Mesothelial cell of epicardium (in vitro differentiated cells): Measurements from ENCODE around the gene ZNF408. TPM values are rescaled to one million over a fixed set of nuclear protein-coding genes. Genes with fewer than 3 reads are reported as not detected.

Source experiments
- DNase-seq, 2 experiments: peaks; one replicate each; pipeline ENCODE4 v3.0.0; 2021; ENCODE audit warnings: low spot score in 2 of 2; ENCODE audit not compliant: unreplicated experiment in 2 of 2
- H3K27ac Mint-ChIP-seq: 2 replicates; pipeline ENCODE4 v1.8.0; 2021; ENCODE audit warnings: mixed read lengths
- H3K27me3 Mint-ChIP-seq: 2 replicates; pipeline ENCODE4 v1.8.0; 2021; ENCODE audit warnings: low read depth, mixed read lengths
- H3K36me3 Mint-ChIP-seq: 2 replicates; pipeline ENCODE4 v1.8.0; 2021; ENCODE audit warnings: mixed read lengths
- H3K4me1 Mint-ChIP-seq: 2 replicates; pipeline ENCODE4 v1.8.0; 2021; ENCODE audit warnings: mixed read lengths
- H3K4me3 Mint-ChIP-seq: 2 replicates; pipeline ENCODE4 v1.8.0; 2021; ENCODE audit warnings: mild to moderate bottlenecking, moderate library complexity, mixed read lengths
- H3K9me3 Mint-ChIP-seq: 2 replicates; pipeline ENCODE4 v1.8.0; 2021; ENCODE audit warnings: mixed read lengths
- total RNA-seq: library from RNA; stranded (reverse); gene quantifications from 3 replicates; pipeline ENCODE4 v1.2.1, GENCODE V29; 2021
- TF ChIP-seq, protein P1 (sequence below): fragments of 200-600 bp; sonication (generic); IDR thresholded peaks from one replicate; pipeline ENCODE4 v1.5.0; 2021; ENCODE audit warnings: antibody characterized with exemption; ENCODE audit not compliant: unreplicated experiment

ZNF408 gene
- total RNA-seq, 1 donor from 2014 or later: 16.2 TPM

DNA sequence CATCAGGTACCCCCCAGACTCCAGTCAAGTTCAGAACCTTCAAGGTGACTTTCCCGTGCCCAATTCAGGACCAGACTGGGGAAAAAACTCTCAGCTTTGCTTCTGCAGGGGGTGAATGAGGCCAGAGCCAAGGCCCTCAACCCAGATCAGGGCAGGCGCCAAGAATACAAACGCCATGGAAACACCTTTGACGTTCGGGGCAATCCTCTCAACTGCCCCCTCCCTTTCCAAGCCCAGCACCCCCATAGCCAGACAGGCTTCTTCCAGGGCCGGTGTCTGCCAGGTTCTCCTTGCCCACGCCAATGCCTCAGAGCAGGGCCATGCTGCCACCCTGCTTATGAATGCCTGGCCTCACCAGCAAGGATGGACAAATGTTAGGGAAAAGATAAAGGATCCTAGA lies 6.2 kb upstream of the ZNF408 start:
- Mint-ChIP-seq H3K9me3 (no peaks in the 10 kb centered on the region), H3K27me3 (no peaks in the 10 kb centered on the region), H3K36me3 (peaks cover 10% of the 10 kb centered on the region), H3K27ac (no peak overlapping the region), H3K4me1 (peaks cover 14% of the 10 kb centered on the region), H3K4me3 (no peak overlapping the region)
- TF ChIP-seq, protein P1, sequence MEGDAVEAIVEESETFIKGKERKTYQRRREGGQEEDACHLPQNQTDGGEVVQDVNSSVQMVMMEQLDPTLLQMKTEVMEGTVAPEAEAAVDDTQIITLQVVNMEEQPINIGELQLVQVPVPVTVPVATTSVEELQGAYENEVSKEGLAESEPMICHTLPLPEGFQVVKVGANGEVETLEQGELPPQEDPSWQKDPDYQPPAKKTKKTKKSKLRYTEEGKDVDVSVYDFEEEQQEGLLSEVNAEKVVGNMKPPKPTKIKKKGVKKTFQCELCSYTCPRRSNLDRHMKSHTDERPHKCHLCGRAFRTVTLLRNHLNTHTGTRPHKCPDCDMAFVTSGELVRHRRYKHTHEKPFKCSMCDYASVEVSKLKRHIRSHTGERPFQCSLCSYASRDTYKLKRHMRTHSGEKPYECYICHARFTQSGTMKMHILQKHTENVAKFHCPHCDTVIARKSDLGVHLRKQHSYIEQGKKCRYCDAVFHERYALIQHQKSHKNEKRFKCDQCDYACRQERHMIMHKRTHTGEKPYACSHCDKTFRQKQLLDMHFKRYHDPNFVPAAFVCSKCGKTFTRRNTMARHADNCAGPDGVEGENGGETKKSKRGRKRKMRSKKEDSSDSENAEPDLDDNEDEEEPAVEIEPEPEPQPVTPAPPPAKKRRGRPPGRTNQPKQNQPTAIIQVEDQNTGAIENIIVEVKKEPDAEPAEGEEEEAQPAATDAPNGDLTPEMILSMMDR: no peak
- no peak for DNase-seq

- Mint-ChIP-seq H3K36me3 (peaks cover 7% of the 10 kb centered on the region), H3K27me3 (no peaks in the 10 kb centered on the region), H3K27ac (no peak overlapping the region), H3K4me1 (peaks cover 18% of the 10 kb centered on the region), H3K9me3 (no peaks in the 10 kb centered on the region), H3K4me3 (no peak overlapping the region)
- DNase-seq: no peak
- TF ChIP-seq, protein P1: no peak
These were observed 5.3 kb upstream of the ZNF408 start for GRCh38 chr11:46695345-46696211.

DNA sequence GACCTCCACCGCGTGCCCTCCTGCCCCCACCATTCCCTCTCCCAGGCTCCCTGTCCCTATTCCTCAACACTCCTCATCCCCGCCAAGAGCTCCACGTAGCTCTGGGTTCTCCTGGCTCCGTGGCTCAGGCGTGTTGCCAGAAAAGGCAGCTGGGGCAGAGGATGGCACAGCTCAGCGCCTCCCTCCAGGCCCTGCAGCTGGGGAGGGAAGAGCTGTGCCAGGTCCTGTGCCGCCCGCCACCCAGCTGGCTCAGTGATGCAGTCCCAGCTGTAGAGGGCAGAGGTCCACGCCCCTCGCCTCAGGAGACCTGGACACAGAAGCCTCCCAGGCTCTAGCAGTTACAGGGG lies 4.6 kb upstream of the ZNF408 start:
- Mint-ChIP-seq H3K4me3 (no peak overlapping the region), H3K4me1 (peaks cover 19% of the 10 kb centered on the region), H3K27ac (no peak overlapping the region), H3K9me3 (no peaks in the 10 kb centered on the region), H3K27me3 (no peaks in the 10 kb centered on the region), H3K36me3 (peaks cover 6% of the 10 kb centered on the region)
- no peak for DNase-seq
- TF ChIP-seq, protein P1: no peak

DNA sequence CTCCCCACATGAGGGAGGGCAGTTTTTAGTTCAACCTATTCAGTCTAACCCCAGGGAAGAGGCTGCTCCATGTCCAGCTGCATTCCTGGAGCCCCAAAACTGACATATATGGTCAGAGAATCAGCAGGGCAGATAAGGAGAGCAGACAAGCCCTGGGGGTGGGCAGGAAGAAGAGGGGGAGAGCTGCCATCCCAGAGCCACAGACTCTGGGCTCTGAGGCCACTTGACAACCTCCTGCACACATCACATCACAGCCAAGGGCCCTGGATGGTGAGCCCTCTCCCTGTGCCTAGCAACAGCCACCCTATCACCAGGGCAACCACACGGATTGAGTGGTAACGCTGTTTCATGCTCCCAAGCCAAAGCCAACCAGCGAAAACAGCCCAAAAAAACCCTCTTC lies 3.5 kb upstream of the ZNF408 start:
- DNase-seq: no peak
- TF ChIP-seq, protein P1: no peak
- Mint-ChIP-seq H3K36me3 (peaks cover 8% of the 10 kb centered on the region), H3K4me3 (no peak overlapping the region), H3K4me1 (peaks cover 28% of the 10 kb centered on the region), H3K27ac (no peak overlapping the region), H3K9me3 (no peaks in the 10 kb centered on the region), H3K27me3 (no peaks in the 10 kb centered on the region)

- Mint-ChIP-seq H3K4me1 (peaks cover 32% of the 10 kb centered on the region), H3K36me3 (peaks cover 10% of the 10 kb centered on the region), H3K27ac (no peak overlapping the region), H3K4me3 (no peak overlapping the region), H3K9me3 (no peaks in the 10 kb centered on the region), H3K27me3 (no peaks in the 10 kb centered on the region)
- no peak for DNase-seq
- TF ChIP-seq, protein P1: no peak
These were observed 3.1 kb upstream of the ZNF408 start for GRCh38 chr11:46697723-46698122.
